GM12878 (cell line): ENCODE measurements around the gene UBE3C. TPM values are rescaled to one million over a fixed set of nuclear protein-coding genes. Genes with fewer than 3 reads are reported as not detected.

Source experiments
- ATAC-seq: fragments of 200-7000 bp; cut with Tn5 transposase; 3 replicates; pipeline ENCODE4 v1.9.1; 2020; ENCODE audit warnings: mild to moderate bottlenecking, moderate library complexity
- BruUV-seq: library from RNA; stranded (reverse); fragments of 400-500 nt; replicated peaks from 2 replicates; lab custom pipeline; 2021; lab: Mats Ljungman, UMichigan
- CTCF ChIA-PET: fragments of 300-600 bp; sonication (Branson Sonifier 250); formaldehyde crosslinking; extraction: SDS; loops from one replicate; lab custom pipeline; 2021; ENCODE audit warnings: inconsistent platforms; lab: Yijun Ruan, JAX
- POLR2A ChIA-PET: fragments of 350-600 bp; formaldehyde crosslinking; extraction: SDS; loops from one replicate; lab custom pipeline; 2021; ENCODE audit warnings: inconsistent platforms; lab: Charles Lee
- RAD21 ChIA-PET: fragments of 300-600 bp; sonication (Branson Sonifier 250); formaldehyde crosslinking; loops from one replicate; lab custom pipeline; 2023; ENCODE audit warnings: antibody characterized with exemption; ENCODE audit not compliant: unreplicated experiment; lab: Charles Lee
- SMC1A ChIA-PET: fragments of 300-600 bp; sonication (Branson Sonifier 250); formaldehyde crosslinking; loops from one replicate; lab custom pipeline; 2023; ENCODE audit not compliant: unreplicated experiment, uncharacterized antibody; lab: Charles Lee
- DNase-seq: peaks from one replicate; pipeline ENCODE4 v3.0.0-alpha.2; 2011; ENCODE audit warnings: low read depth, low spot score
- FAIRE-seq: peaks from 3 replicates; lab custom pipeline; 2011; peaks lifted over from hg19 to GRCh38; lab: Jason Lieb, UNC
- H2AFZ ChIP-seq: 2 replicates; pipeline ENCODE4 v1.6.0; 2011; ENCODE audit warnings: low read depth, low read length, control low read depth; ENCODE audit not compliant: control insufficient read depth
- H3K27ac ChIP-seq: 2 replicates; pipeline ENCODE4 v1.5.1; 2011; ENCODE audit warnings: control low read depth; ENCODE audit not compliant: control insufficient read depth, insufficient read depth
- H3K27me3 ChIP-seq, 2 experiments: replicated peaks in 1 of 2; 2 replicates each; pipeline versions ENCODE4 v1.6.0 to v1.6.1; 2011; ENCODE audit warnings: low read length in 1 of 2; ENCODE audit not compliant: control insufficient read depth in 2 of 2, insufficient read depth in 2 of 2
- H3K36me3 ChIP-seq, 2 experiments: 2 replicates each; pipeline ENCODE4 v1.5.1; 2011; ENCODE audit warnings: low read length in 1 of 2; ENCODE audit not compliant: control insufficient read depth in 2 of 2, insufficient read depth in 2 of 2
- H3K4me1 ChIP-seq: 2 replicates; pipeline ENCODE4 v1.6.1; 2011; ENCODE audit warnings: mild to moderate bottlenecking, low read length, moderate library complexity, mixed read lengths; ENCODE audit not compliant: control insufficient read depth, insufficient read depth
- H3K4me2 ChIP-seq: 2 replicates; pipeline ENCODE4 v1.6.0; 2011; ENCODE audit warnings: control low read depth; ENCODE audit not compliant: control insufficient read depth, insufficient read depth
- H3K4me3 ChIP-seq: fragments of 200-600 bp; sonication (generic); 2 replicates; pipeline ENCODE4 v1.5.1; 2016
- H3K79me2 ChIP-seq: 2 replicates; pipeline ENCODE4 v1.6.0; 2011; ENCODE audit warnings: low read length; ENCODE audit not compliant: control insufficient read depth, insufficient read depth
- H3K9ac ChIP-seq: 2 replicates; pipeline ENCODE4 v1.8.0; 2011; ENCODE audit warnings: low read length, control low read depth, mixed read lengths; ENCODE audit not compliant: control insufficient read depth, insufficient read depth
- H3K9me3 ChIP-seq: replicated peaks from 3 replicates; pipeline ENCODE4 v1.5.1; 2011; ENCODE audit warnings: mild to moderate bottlenecking, low read length; ENCODE audit not compliant: control insufficient read depth, insufficient read depth
- H4K20me1 ChIP-seq: 2 replicates; pipeline ENCODE4 v1.6.0; 2011; ENCODE audit not compliant: control insufficient read depth, insufficient read depth
- CHD2 ChIP-seq: IDR thresholded peaks from 2 replicates; pipeline ENCODE4 v1.6.1; 2011; ENCODE audit warnings: low read depth, low read length, improper control_type of control experiment, borderline replicate concordance
- HDAC2 ChIP-seq: fragments of 200-600 bp; sonication (generic); IDR thresholded peaks from 2 replicates; pipeline ENCODE4 v1.6.1; 2017
- TARDBP ChIP-seq: IDR thresholded peaks from 2 replicates; pipeline ENCODE4 v1.6.1; 2016; ENCODE audit warnings: borderline replicate concordance
- WRNIP1 ChIP-seq: IDR thresholded peaks from 2 replicates; pipeline ENCODE4 v1.6.1; 2011; ENCODE audit warnings: low read depth, low read length, improper control_type of control experiment, borderline replicate concordance
- WGBS: methylation state at CpG from one replicate; pipeline ENCODE4 v1.1.6; 2016; ENCODE audit warnings: low lambda C conversion rate; ENCODE audit not compliant: insufficient replicate concordance, insufficient coverage; ENCODE audit errors: missing lambda C conversion rate; 5-methylcytosine and 5-hydroxymethylcytosine counted together
- in situ Hi-C: fragments of 300-500 bp; cut with MboI; formaldehyde crosslinking; loops from 9 replicates; pipeline ENCODE4 v1.14.3; 2018; ENCODE audit warnings: mixed read lengths
- intact Hi-C: fragments of 100-400 bp; cut with micrococcal nuclease; formaldehyde crosslinking; loops from one replicate; pipeline ENCODE4 v1.14.2; 2022; ENCODE audit not compliant: unreplicated experiment
- polyA plus RNA-seq, 11 experiments: library from polyadenylated mRNA; depleted of rRNA in 4 of 11; unstranded in 6 of 11; stranded (reverse) in 5 of 11; fragments of >200 nt; fragmentation: Nextera tagmentation in 4 of 11; fragmentation: Illumina TruSeq in 1 of 11; extraction: Ambion mirVana in 4 of 11; extraction: Trizol in 1 of 11; gene quantifications; 1 replicate in 1 of 11; 2 replicates in 10 of 11; pipeline versions ENCODE4 v1.2.1 to v1.2.3, GENCODE V29; 2011 to 2016; ENCODE audit warnings: inconsistent platforms in 2 of 11, missing spikeins in 2 of 11, low read depth in 1 of 11
- total RNA-seq, 4 experiments: library from RNA; depleted of rRNA in 3 of 4; stranded (reverse); fragments of >200 nt in 3 of 4; fragmentation: Illumina TruSeq in 1 of 4; extraction: Trizol in 1 of 4; gene quantifications; 2 replicates each; pipeline versions ENCODE4 v1.2.1 to v1.2.3, GENCODE V29; 2013 to 2021
- TF ChIP-seq, protein P1 (sequence below): IDR thresholded peaks from 2 replicates; pipeline ENCODE4 v1.6.1; 2012; ENCODE audit warnings: improper control_type of control experiment, low read depth, low read length; ENCODE audit not compliant: insufficient replicate concordance
- TF ChIP-seq, protein P2 (sequence below): IDR thresholded peaks from 2 replicates; pipeline ENCODE4 v1.6.1; 2011; ENCODE audit warnings: low read depth, mild to moderate bottlenecking, low read length, moderate library complexity, borderline replicate concordance; ENCODE audit errors: extremely low read depth

Gene UBE3C
- total and polyA plus RNA-seq, 10 of the 15 experiments (the other 5 are each of a cell fraction or from before 2014, with no cell fraction given) = 7.9 to 65.9 (median 45.2) TPM

DNA sequence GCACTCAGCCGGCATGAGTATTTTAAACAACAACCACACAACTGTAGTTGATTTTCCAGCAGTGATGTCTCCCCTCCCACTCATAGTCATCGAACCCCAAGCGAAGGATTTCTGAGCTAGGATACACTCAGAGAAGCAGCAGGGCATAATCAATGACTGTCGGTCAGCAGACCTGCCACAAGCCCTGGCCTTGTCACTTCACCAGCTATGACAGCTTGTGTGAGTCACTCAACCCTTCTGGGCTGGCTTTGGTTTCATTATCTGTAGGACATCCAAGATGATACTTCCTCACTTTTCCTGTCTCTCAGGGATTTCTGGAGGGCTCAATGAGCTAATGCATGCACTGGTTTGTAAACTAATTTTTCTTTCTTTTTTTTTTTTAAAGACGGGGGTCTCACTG lies 22.0 kb upstream of the UBE3C start:
- SMC1A ChIA-PET = interaction anchor here (1.2 kb wide), 1 partner anchor 15 kb away, joined by 3 read pairs; no protein-coding TSS in a partner anchor
- H4K20me1 ChIP-seq = no peaks in the 10 kb centered on the region
- H2AFZ ChIP-seq = no peak overlapping the region
- peaks cover 3% of the 10 kb centered on the region; the same call in 2 of the 3 replicates for H3K9me3 ChIP-seq
- POLR2A ChIA-PET = no interaction called here
- H3K4me2 ChIP-seq = no peak overlapping the region
- H3K27ac ChIP-seq = no peak overlapping the region
- CTCF ChIA-PET = interaction anchor here (0.6 kb wide), 1 partner anchor 146 kb away, joined by 3 read pairs; no protein-coding TSS in a partner anchor
- RAD21 ChIA-PET = no interaction called here
- ATAC-seq = no peak
- intact Hi-C loops = no loop called here
- H3K4me1 ChIP-seq = no peaks in the 10 kb centered on the region
- no TSS peak for BruUV-seq
- no peak overlapping the region for H3K9ac ChIP-seq
- 75% methylated on average over 4 of the region's 5 CpGs for WGBS
- TF ChIP-seq HDAC2 (no peak), CHD2 (no peak), WRNIP1 (no peak), TARDBP (no peak)
- TF ChIP-seq, protein P1, sequence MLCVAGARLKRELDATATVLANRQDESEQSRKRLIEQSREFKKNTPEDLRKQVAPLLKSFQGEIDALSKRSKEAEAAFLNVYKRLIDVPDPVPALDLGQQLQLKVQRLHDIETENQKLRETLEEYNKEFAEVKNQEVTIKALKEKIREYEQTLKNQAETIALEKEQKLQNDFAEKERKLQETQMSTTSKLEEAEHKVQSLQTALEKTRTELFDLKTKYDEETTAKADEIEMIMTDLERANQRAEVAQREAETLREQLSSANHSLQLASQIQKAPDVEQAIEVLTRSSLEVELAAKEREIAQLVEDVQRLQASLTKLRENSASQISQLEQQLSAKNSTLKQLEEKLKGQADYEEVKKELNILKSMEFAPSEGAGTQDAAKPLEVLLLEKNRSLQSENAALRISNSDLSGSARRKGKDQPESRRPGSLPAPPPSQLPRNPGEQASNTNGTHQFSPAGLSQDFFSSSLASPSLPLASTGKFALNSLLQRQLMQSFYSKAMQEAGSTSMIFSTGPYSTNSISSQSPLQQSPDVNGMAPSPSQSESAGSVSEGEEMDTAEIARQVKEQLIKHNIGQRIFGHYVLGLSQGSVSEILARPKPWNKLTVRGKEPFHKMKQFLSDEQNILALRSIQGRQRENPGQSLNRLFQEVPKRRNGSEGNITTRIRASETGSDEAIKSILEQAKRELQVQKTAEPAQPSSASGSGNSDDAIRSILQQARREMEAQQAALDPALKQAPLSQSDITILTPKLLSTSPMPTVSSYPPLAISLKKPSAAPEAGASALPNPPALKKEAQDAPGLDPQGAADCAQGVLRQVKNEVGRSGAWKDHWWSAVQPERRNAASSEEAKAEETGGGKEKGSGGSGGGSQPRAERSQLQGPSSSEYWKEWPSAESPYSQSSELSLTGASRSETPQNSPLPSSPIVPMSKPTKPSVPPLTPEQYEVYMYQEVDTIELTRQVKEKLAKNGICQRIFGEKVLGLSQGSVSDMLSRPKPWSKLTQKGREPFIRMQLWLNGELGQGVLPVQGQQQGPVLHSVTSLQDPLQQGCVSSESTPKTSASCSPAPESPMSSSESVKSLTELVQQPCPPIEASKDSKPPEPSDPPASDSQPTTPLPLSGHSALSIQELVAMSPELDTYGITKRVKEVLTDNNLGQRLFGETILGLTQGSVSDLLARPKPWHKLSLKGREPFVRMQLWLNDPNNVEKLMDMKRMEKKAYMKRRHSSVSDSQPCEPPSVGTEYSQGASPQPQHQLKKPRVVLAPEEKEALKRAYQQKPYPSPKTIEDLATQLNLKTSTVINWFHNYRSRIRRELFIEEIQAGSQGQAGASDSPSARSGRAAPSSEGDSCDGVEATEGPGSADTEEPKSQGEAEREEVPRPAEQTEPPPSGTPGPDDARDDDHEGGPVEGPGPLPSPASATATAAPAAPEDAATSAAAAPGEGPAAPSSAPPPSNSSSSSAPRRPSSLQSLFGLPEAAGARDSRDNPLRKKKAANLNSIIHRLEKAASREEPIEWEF = no peak
- TF ChIP-seq, protein P2, sequence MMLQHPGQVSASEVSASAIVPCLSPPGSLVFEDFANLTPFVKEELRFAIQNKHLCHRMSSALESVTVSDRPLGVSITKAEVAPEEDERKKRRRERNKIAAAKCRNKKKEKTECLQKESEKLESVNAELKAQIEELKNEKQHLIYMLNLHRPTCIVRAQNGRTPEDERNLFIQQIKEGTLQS = no peak
- H3K4me3 ChIP-seq = no peak overlapping the region
- in situ Hi-C loops = no loop called here
- DNase-seq = no peak
- no peak for FAIRE-seq
- H3K27me3 ChIP-seq = no peaks in the 10 kb centered on the region
- no peaks in the 10 kb centered on the region for H3K79me2 ChIP-seq
- no peaks in the 10 kb centered on the region for H3K36me3 ChIP-seq
